ENCODE data around the gene USH2A.

Gene USH2A

DNA sequence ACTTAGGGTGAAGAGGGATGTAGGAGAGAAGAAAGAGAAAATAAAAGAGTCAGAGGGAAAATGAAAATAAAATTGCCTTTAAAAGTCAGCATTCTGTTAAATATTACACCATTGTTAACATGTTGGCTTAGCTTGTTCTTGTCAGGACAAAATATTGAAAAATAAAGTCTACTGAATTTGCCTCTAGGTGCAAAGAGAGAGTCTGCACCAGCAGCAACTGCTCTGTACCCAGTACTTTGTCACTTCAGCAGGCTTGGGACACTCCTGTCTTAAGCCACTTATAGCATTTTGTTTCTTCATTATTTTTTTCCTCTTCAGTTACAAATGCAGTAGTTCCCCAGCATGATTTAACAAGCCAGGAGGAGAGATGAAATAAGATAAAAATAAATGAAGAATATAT, 11.0 kb upstream of the USH2A start:
- H3K4me3 ChIP-seq (ENCODE audit: low read length), result no peak overlapping the region
- H2AFZ ChIP-seq (ENCODE audit: low read depth, low read length), result no peak overlapping the region
- no peaks in the 10 kb centered on the region for H3K9me3 ChIP-seq (ENCODE audit: low read length)
- H3K27me3 ChIP-seq (ENCODE audit: insufficient read depth, low read length), result no peaks in the 10 kb centered on the region
- H3K36me3 ChIP-seq (ENCODE audit: insufficient read depth, low read length), result no peaks in the 10 kb centered on the region
- no peaks in the 10 kb centered on the region for H3K4me1 ChIP-seq (ENCODE audit: insufficient read depth, low read length)

- H3K36me3 ChIP-seq (ENCODE audit: insufficient read depth, low read length), result no peaks in the 10 kb centered on the region
- H3K4me1 ChIP-seq (ENCODE audit: insufficient read depth, low read length), result no peaks in the 10 kb centered on the region
- no peak overlapping the region for H2AFZ ChIP-seq (ENCODE audit: low read depth, low read length)
- H3K27me3 ChIP-seq (ENCODE audit: insufficient read depth, low read length), result no peaks in the 10 kb centered on the region
- H3K4me3 ChIP-seq (ENCODE audit: low read length), result no peak overlapping the region
- no peaks in the 10 kb centered on the region for H3K9me3 ChIP-seq (ENCODE audit: low read length)
Observed at GRCh38 chr1:216433175-216433574, 9.9 kb upstream of the USH2A start.

GRCh38 chr1:216430744-216431143, 7.5 kb upstream of the USH2A start:
- Histone ChIP-seq H3K9me3 (ENCODE audit: low read length) (no peaks in the 10 kb centered on the region), H3K4me3 (ENCODE audit: low read length) (no peak overlapping the region), H2AFZ (ENCODE audit: low read depth, low read length) (no peak overlapping the region), H3K27me3 (ENCODE audit: insufficient read depth, low read length) (no peaks in the 10 kb centered on the region), H3K36me3 (ENCODE audit: insufficient read depth, low read length) (no peaks in the 10 kb centered on the region), H3K4me1 (ENCODE audit: insufficient read depth, low read length) (no peaks in the 10 kb centered on the region)

DNA sequence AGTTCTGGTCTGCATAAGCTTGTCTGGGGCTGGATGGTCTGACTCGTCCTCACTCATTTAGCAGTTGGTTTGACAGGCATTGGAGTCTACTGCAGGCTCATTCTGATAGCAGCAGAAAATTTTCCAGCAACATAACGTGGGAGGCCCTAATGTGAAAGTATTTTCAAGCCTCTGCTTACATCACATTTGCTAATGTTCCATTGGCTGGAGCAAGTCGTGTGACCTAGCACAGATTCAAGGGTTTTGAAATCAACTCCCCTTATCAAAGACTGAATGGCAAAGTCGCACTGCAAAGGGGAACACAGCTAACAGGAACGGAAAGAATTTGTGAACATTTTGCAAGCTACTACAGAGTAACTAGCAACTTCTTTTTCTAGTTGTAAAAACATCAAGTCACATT, 2.3 kb upstream of the USH2A start:
- Histone ChIP-seq H3K27me3 (ENCODE audit: insufficient read depth, low read length) (no peaks in the 10 kb centered on the region), H2AFZ (ENCODE audit: low read depth, low read length) (no peak overlapping the region), H3K9me3 (ENCODE audit: low read length) (no peaks in the 10 kb centered on the region), H3K4me3 (ENCODE audit: low read length) (no peak overlapping the region), H3K4me1 (ENCODE audit: insufficient read depth, low read length) (peaks cover 11% of the 10 kb centered on the region), H3K36me3 (ENCODE audit: insufficient read depth, low read length) (no peaks in the 10 kb centered on the region)

DNA sequence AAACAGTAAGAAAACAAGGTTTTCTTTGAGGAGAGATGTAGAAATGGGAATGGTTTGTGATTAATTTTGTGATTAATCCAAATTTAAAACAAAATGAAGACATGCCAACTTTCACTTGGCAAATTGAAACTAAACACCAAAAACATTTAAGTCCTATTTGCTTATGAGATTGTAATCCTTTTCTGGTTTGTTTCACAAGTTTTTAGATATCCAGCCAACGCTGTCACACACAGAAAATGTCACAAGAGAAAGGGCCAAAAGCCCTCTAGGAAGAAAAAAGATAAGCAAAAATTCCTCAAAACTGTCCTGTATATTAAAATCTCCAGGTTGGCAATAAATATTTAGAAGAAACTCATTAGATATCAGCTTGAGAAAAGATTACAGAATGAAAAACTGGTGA, 2.5 kb downstream of the USH2A start:
- H3K27me3 ChIP-seq (ENCODE audit: insufficient read depth, low read length), result no peaks in the 10 kb centered on the region
- H3K9me3 ChIP-seq (ENCODE audit: low read length), result no peaks in the 10 kb centered on the region
- no peaks in the 10 kb centered on the region for H3K36me3 ChIP-seq (ENCODE audit: insufficient read depth, low read length)
- no peak overlapping the region for H2AFZ ChIP-seq (ENCODE audit: low read depth, low read length)
- no peak overlapping the region for H3K4me3 ChIP-seq (ENCODE audit: low read length)
- peaks cover 19% of the 10 kb centered on the region for H3K4me1 ChIP-seq (ENCODE audit: insufficient read depth, low read length)

- Histone ChIP-seq H3K4me1 (ENCODE audit: insufficient read depth, low read length) (peaks cover 19% of the 10 kb centered on the region), H2AFZ (ENCODE audit: low read depth, low read length) (no peak overlapping the region), H3K9me3 (ENCODE audit: low read length) (no peaks in the 10 kb centered on the region), H3K36me3 (ENCODE audit: insufficient read depth, low read length) (no peaks in the 10 kb centered on the region), H3K27me3 (ENCODE audit: insufficient read depth, low read length) (no peaks in the 10 kb centered on the region), H3K4me3 (ENCODE audit: low read length) (no peak overlapping the region)
Observed at GRCh38 chr1:216420263-216420662, 3.0 kb downstream of the USH2A start.

GRCh38 chr1:216416488-216416887, 6.8 kb downstream of the USH2A start:
- H3K4me1 ChIP-seq (ENCODE audit: insufficient read depth, low read length), result peaks cover 8% of the 10 kb centered on the region
- no peaks in the 10 kb centered on the region for H3K27me3 ChIP-seq (ENCODE audit: insufficient read depth, low read length)
- H3K4me3 ChIP-seq (ENCODE audit: low read length), result no peak overlapping the region
- H2AFZ ChIP-seq (ENCODE audit: low read depth, low read length), result no peak overlapping the region
- no peaks in the 10 kb centered on the region for H3K36me3 ChIP-seq (ENCODE audit: insufficient read depth, low read length)
- H3K9me3 ChIP-seq (ENCODE audit: low read length), result no peaks in the 10 kb centered on the region

- no peaks in the 10 kb centered on the region for H3K27me3 ChIP-seq (ENCODE audit: insufficient read depth, low read length)
- no peak overlapping the region for H2AFZ ChIP-seq (ENCODE audit: low read depth, low read length)
- H3K4me1 ChIP-seq (ENCODE audit: insufficient read depth, low read length), result no peaks in the 10 kb centered on the region
- no peak overlapping the region for H3K4me3 ChIP-seq (ENCODE audit: low read length)
- no peaks in the 10 kb centered on the region for H3K36me3 ChIP-seq (ENCODE audit: insufficient read depth, low read length)
- no peaks in the 10 kb centered on the region for H3K9me3 ChIP-seq (ENCODE audit: low read length)
Observed at GRCh38 chr1:216410026-216410425, 13.2 kb downstream of the USH2A start.

DNA sequence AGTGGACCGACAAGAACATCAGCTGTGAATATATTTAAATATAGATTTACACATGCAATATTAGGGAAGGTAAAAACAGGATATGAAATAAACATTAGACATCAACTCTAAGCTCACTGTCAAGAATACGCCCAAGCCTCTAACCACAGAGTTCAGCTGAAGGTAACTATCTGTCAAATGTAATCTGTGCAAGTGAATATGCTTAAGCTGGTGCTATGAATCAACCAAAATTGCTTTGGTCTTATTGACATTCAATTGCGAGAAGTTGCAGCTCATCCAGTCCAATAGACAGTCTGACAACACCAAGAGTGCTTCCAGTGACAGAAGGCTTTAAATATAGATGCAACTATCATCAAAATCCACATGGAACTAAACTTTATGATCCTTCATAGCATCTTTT, 32.3 kb downstream of the USH2A start:
- H3K4me1 ChIP-seq (ENCODE audit: insufficient read depth, low read length), result peaks cover 32% of the 10 kb centered on the region
- H3K9me3 ChIP-seq (ENCODE audit: low read length), result no peaks in the 10 kb centered on the region
- no peaks in the 10 kb centered on the region for H3K36me3 ChIP-seq (ENCODE audit: insufficient read depth, low read length)
- H3K27me3 ChIP-seq (ENCODE audit: insufficient read depth, low read length), result no peaks in the 10 kb centered on the region
- H2AFZ ChIP-seq (ENCODE audit: low read depth, low read length), result no peak overlapping the region
- H3K4me3 ChIP-seq (ENCODE audit: low read length), result no peak overlapping the region

DNA sequence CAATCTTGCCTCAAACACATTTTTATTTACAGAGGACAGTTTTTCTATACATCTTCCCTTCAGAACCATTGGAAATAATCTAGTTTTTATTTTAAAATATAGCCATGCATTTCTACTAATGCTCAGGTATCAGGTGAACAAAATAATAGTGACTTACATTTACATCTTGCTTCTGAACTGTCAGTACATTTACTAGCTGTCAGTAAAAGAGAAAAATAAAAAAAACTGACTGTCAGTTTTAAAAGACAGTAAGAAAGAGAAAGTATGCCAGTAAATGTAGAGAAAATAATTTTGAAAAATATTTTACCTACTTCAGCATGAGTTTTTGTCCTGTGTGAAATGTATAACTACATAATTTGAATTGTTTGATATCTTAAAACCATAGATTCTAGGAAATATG, 33.5 kb downstream of the USH2A start:
- peaks cover 32% of the 10 kb centered on the region for H3K4me1 ChIP-seq (ENCODE audit: insufficient read depth, low read length)
- H3K9me3 ChIP-seq (ENCODE audit: low read length), result no peaks in the 10 kb centered on the region
- no peaks in the 10 kb centered on the region for H3K36me3 ChIP-seq (ENCODE audit: insufficient read depth, low read length)
- H3K4me3 ChIP-seq (ENCODE audit: low read length), result no peak overlapping the region
- no peaks in the 10 kb centered on the region for H3K27me3 ChIP-seq (ENCODE audit: insufficient read depth, low read length)
- no peak overlapping the region for H2AFZ ChIP-seq (ENCODE audit: low read depth, low read length)

GRCh38 chr1:216388558-216388957, 34.7 kb downstream of the USH2A start:
- H2AFZ ChIP-seq (ENCODE audit: low read depth, low read length), result no peak overlapping the region
- peak overlapping the region; percentile 17 for H3K4me3 ChIP-seq (ENCODE audit: low read length)
- no peaks in the 10 kb centered on the region for H3K27me3 ChIP-seq (ENCODE audit: insufficient read depth, low read length)
- H3K4me1 ChIP-seq (ENCODE audit: insufficient read depth, low read length), result peaks cover 32% of the 10 kb centered on the region
- H3K36me3 ChIP-seq (ENCODE audit: insufficient read depth, low read length), result no peaks in the 10 kb centered on the region
- no peaks in the 10 kb centered on the region for H3K9me3 ChIP-seq (ENCODE audit: low read length)

DNA sequence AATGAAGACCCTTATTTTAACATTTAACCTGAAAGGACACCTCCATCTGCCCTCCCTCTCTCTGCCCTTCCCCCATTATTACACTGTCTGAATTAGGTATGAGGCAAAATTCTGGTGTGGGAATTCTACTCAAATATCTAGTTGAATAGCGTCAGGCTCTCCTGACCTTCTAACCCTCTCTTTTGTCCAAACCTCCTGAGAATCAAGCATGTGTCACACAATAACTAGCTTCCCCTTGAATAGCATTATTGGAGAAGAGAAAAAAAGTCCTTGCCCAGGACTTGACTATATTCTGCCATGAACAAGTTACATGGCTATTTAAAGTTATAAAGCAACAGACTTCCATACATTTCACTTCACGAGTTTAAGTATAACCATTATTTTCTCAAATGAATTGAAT, 35.5 kb downstream of the USH2A start:
- H3K36me3 ChIP-seq (ENCODE audit: insufficient read depth, low read length), result no peaks in the 10 kb centered on the region
- no peaks in the 10 kb centered on the region for H3K27me3 ChIP-seq (ENCODE audit: insufficient read depth, low read length)
- peaks cover 32% of the 10 kb centered on the region for H3K4me1 ChIP-seq (ENCODE audit: insufficient read depth, low read length)
- no peaks in the 10 kb centered on the region for H3K9me3 ChIP-seq (ENCODE audit: low read length)
- no peak overlapping the region for H2AFZ ChIP-seq (ENCODE audit: low read depth, low read length)
- peak overlapping the region; percentile 17 for H3K4me3 ChIP-seq (ENCODE audit: low read length)

GRCh38 chr1:216379441-216379840, 43.8 kb downstream of the USH2A start:
- H3K4me3 ChIP-seq (ENCODE audit: low read length), result no peak overlapping the region
- H2AFZ ChIP-seq (ENCODE audit: low read depth, low read length), result no peak overlapping the region
- no peaks in the 10 kb centered on the region for H3K27me3 ChIP-seq (ENCODE audit: insufficient read depth, low read length)
- no peaks in the 10 kb centered on the region for H3K36me3 ChIP-seq (ENCODE audit: insufficient read depth, low read length)
- no peaks in the 10 kb centered on the region for H3K4me1 ChIP-seq (ENCODE audit: insufficient read depth, low read length)
- peaks cover 2% of the 10 kb centered on the region for H3K9me3 ChIP-seq (ENCODE audit: low read length)

DNA sequence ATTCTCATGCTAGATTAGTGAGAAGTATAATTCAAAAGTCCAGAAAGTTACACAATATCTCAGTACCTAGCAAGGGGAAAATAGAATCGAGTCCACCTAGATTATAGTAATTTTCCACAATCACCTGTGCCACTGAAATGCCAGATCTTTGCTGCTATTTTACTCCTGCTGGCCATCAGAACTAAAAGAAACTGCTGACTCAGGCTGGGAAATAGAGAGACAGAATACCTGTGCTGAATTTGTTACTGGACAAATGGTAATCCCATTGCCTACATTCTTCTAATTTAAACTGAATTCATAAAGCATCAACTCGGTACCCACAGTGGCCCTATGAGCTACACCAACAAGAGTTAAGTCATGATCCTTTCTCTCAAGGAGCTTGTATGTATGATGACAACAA, 55.0 kb downstream of the USH2A start:
- H2AFZ ChIP-seq (ENCODE audit: low read depth, low read length), result no peak overlapping the region
- H3K9me3 ChIP-seq (ENCODE audit: low read length), result no peaks in the 10 kb centered on the region
- no peaks in the 10 kb centered on the region for H3K4me1 ChIP-seq (ENCODE audit: insufficient read depth, low read length)
- no peaks in the 10 kb centered on the region for H3K27me3 ChIP-seq (ENCODE audit: insufficient read depth, low read length)
- H3K4me3 ChIP-seq (ENCODE audit: low read length), result no peak overlapping the region
- H3K36me3 ChIP-seq (ENCODE audit: insufficient read depth, low read length), result no peaks in the 10 kb centered on the region
